ENCODE measurements around the gene CSNK1G1. TPM values are rescaled to one million over a fixed set of nuclear protein-coding genes. Genes with fewer than 3 reads are reported as not detected.

CSNK1G1 gene
- total and polyA plus RNA-seq, 7 donors, result 3.0 to 24.3 (median 7.8) TPM

DNA sequence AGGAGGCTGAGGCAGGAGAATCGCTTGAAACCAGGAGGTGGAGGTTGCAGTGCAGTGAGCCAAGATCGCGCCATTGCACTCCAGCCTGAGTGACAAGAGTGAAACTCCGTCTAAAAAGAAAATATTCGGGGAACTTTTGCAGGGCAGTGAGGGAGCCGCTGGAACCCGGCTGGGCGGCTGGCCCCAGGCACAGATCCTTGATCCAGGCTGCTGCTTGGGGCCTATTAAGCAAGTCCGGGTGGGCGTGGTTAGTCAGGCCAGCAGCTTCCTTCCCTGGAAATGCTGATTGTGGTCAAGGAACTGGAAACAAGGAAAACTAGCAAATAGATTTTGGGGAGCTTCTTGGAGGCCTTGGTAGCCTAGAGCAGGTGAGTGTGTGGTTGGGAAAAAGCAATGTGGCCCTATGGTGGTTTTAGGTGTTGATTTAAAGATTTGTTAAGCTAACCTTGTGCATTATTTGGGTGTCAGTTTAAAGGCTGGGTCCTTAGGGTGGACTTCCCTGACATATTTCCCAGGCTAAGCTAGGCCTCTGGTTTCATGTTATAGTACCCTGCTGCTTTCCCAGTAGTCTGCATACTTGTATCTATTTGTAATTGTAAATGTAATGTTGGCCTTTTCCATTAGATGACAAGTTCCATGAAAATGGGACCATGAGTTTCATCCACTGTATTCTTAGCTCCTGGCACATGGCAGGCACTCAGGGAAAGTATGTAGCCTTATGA is 222.2 kb downstream of the CSNK1G1 start:
- H3K4me1 ChIP-seq, result peaks cover 0 to 15% (median 7%) of the 10 kb centered on the region in 4 donors
- peaks cover 58 to 100% (median 84%) of the 10 kb centered on the region in 4 donors for H3K36me3 ChIP-seq
- TF ChIP-seq EP300 (IDR thresholded peaks at IDR 0.05) (no peak), POLR2A (IDR thresholded peaks at IDR 0.05) (no peak), POLR2AphosphoS5 (IDR thresholded peaks at IDR 0.05) (no peak)
- TF ChIP-seq, protein P1, sequence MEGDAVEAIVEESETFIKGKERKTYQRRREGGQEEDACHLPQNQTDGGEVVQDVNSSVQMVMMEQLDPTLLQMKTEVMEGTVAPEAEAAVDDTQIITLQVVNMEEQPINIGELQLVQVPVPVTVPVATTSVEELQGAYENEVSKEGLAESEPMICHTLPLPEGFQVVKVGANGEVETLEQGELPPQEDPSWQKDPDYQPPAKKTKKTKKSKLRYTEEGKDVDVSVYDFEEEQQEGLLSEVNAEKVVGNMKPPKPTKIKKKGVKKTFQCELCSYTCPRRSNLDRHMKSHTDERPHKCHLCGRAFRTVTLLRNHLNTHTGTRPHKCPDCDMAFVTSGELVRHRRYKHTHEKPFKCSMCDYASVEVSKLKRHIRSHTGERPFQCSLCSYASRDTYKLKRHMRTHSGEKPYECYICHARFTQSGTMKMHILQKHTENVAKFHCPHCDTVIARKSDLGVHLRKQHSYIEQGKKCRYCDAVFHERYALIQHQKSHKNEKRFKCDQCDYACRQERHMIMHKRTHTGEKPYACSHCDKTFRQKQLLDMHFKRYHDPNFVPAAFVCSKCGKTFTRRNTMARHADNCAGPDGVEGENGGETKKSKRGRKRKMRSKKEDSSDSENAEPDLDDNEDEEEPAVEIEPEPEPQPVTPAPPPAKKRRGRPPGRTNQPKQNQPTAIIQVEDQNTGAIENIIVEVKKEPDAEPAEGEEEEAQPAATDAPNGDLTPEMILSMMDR (IDR thresholded peaks at IDR 0.05), result no peak
- H3K4me3 ChIP-seq, result no peak overlapping the region
- no peak for DNase-seq
- no peaks in the 10 kb centered on the region for H3K9me3 ChIP-seq
- no peak overlapping the region for H3K27ac ChIP-seq
- no peaks in the 10 kb centered on the region for H3K27me3 ChIP-seq
- WGBS, 2 donors, result 96% methylated on average over 10 of the region's 10 CpGs
- intact Hi-C loops (cut with DNase I), result no loop called here

DNA sequence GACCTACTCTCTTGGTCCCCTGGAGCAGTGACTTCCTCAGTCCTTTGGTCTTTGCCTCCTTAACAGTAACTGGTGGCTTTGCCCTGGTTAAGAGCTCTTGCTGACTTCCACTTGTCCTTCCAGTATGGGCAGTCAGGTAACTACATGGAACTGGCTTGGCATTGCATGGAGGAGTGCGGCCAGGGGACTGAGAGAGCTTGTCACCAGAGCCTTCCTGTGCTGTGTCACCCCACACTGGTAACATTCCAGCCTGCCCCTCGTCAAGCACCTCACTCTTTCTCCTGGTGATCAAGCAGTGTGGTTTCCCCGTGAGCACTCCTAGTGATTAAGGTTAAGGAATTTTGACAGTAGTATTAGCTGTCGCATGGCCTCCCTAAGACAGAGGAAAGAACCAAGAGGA is 223.8 kb downstream of the CSNK1G1 start:
- TF ChIP-seq POLR2AphosphoS5 (IDR thresholded peaks at IDR 0.05) (no peak), EP300 (IDR thresholded peaks at IDR 0.05) (no peak), POLR2A (IDR thresholded peaks at IDR 0.05) (no peak)
- TF ChIP-seq, protein P1 (IDR thresholded peaks at IDR 0.05), result no peak
- Histone ChIP-seq H3K27ac (no peak overlapping the region), H3K9me3 (no peaks in the 10 kb centered on the region), H3K27me3 (no peaks in the 10 kb centered on the region), H3K4me1 (peaks cover 0 to 15% (median 7%) of the 10 kb centered on the region in 4 donors), H3K36me3 (peaks cover 64 to 100% (median 86%) of the 10 kb centered on the region in 4 donors), H3K4me3 (no peak overlapping the region)
- DNase-seq, result no peak
- WGBS, 2 donors, result 97% methylated on average over 4 of the region's 4 CpGs
- intact Hi-C loops (cut with DNase I), result no loop called here

DNA sequence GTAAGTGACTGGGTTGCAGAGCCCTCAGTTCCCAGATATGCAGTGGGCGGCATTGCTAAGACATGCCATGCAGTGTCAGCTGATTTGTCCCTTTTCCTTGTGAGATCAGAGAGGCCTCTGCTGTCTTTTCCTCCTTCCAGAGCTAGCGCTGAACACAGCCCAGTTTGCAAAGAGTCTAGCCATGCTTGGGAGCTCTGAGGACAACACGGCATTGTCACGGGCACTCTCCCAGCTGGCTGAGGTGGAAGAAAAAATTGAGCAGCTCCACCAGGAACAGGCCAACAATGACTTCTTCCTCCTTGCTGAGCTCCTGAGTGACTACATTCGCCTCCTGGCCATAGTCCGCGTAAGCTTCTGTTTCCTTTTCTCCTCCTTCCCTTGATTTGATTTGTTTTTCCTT is 224.4 kb downstream of the CSNK1G1 start:
- H3K27ac ChIP-seq, result no peak overlapping the region

DNA sequence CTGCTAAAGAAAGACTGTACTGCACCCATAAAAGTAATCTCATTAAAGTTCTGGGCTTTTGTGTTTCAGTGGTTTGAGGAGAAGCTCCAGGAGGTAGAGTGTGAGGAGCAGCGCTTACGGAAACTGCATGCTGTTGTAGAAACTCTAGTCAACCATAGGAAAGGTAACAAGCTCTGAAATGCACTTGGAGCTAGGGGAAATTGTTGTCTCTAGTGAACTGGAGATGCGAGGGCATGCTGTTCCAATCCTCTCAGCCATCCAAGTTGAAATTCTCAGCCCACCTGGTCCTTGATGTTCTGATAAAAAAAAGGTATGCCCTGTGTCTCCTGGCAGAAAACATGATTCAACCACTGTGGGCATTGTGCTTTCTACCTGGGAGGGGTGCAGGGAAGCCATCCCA is 225.8 kb downstream of the CSNK1G1 start:
- H3K27me3 ChIP-seq, result no peaks in the 10 kb centered on the region
- peaks cover 53 to 100% (median 84%) of the 10 kb centered on the region in 4 donors for H3K36me3 ChIP-seq
- H3K4me1 ChIP-seq, result peaks cover 0 to 15% (median 7%) of the 10 kb centered on the region in 4 donors
- H3K27ac ChIP-seq, result no peak overlapping the region
- TF ChIP-seq EP300 (IDR thresholded peaks at IDR 0.05) (no peak), POLR2AphosphoS5 (IDR thresholded peaks at IDR 0.05) (no peak), POLR2A (IDR thresholded peaks at IDR 0.05) (no peak)
- TF ChIP-seq, protein P1 (IDR thresholded peaks at IDR 0.05), result no peak
- no peak overlapping the region for H3K4me3 ChIP-seq
- DNase-seq, result no peak
- 97 to 98% methylated on average over 3 of the region's 3 CpGs for WGBS, 2 donors
- H3K9me3 ChIP-seq, result no peaks in the 10 kb centered on the region
- intact Hi-C loops (cut with DNase I), result no loop called here

More for the DNA sequence above, 224.4 kb downstream of the CSNK1G1 start:
- Histone ChIP-seq H3K9me3 (no peaks in the 10 kb centered on the region), H3K4me1 (peaks cover 0 to 15% (median 7%) of the 10 kb centered on the region in 4 donors), H3K27me3 (no peaks in the 10 kb centered on the region), H3K4me3 (no peak overlapping the region), H3K36me3 (peaks cover 60 to 100% (median 86%) of the 10 kb centered on the region in 4 donors)
- TF ChIP-seq POLR2A (IDR thresholded peaks at IDR 0.05) (no peak), EP300 (IDR thresholded peaks at IDR 0.05) (no peak), POLR2AphosphoS5 (IDR thresholded peaks at IDR 0.05) (no peak)
- TF ChIP-seq, protein P1 (IDR thresholded peaks at IDR 0.05), result no peak
- no peak for DNase-seq
- intact Hi-C loops (cut with DNase I), result no loop called here
- WGBS, 2 donors, result 97% methylated on average over 7 of the region's 7 CpGs
